Neural progenitor cell (in vitro differentiated cells): ENCODE measurements around the gene CD274. TPM values are rescaled to one million over a fixed set of nuclear protein-coding genes. Genes with fewer than 3 reads are reported as not detected.

Source experiments
- DNase-seq: peaks from one replicate; pipeline ENCODE4 v3.0.0-alpha.2; 2016; ENCODE audit warnings: low spot score
- H2AFZ ChIP-seq: fragments of 200-600 bp; sonication (generic); replicated peaks from 2 replicates; pipeline ENCODE4 v1.6.1; 2016; ENCODE audit warnings: antibody characterized with exemption
- H3F3A ChIP-seq: fragments of 200-600 bp; sonication (generic); 2 replicates; pipeline ENCODE4 v1.6.1; 2016; ENCODE audit warnings: antibody characterized with exemption, low read depth
- H3K27ac ChIP-seq: fragments of 200-600 bp; sonication (generic); 2 replicates; pipeline ENCODE4 v1.5.1; 2016; ENCODE audit warnings: mild to moderate bottlenecking
- H3K27me3 ChIP-seq: fragments of 200-600 bp; sonication (generic); 2 replicates; pipeline ENCODE4 v1.6.1; 2016; ENCODE audit warnings: mild to moderate bottlenecking, moderate library complexity
- H3K36me3 ChIP-seq: fragments of 200-600 bp; sonication (generic); 2 replicates; pipeline ENCODE4 v1.5.1; 2016
- H3K4me1 ChIP-seq: fragments of 200-600 bp; sonication (generic); 2 replicates; pipeline ENCODE4 v1.6.1; 2016; ENCODE audit warnings: mixed run types
- H3K4me2 ChIP-seq: fragments of 200-600 bp; sonication (generic); 2 replicates; pipeline ENCODE4 v1.6.1; 2016
- H3K4me3 ChIP-seq: fragments of 200-600 bp; sonication (generic); 2 replicates; pipeline ENCODE4 v1.5.1; 2016
- H3K79me2 ChIP-seq: fragments of 200-600 bp; sonication (generic); 2 replicates; pipeline ENCODE4 v1.6.1; 2016; ENCODE audit warnings: low read depth
- H3K9ac ChIP-seq: fragments of 200-600 bp; sonication (generic); 2 replicates; pipeline ENCODE4 v1.6.1; 2016
- H3K9me3 ChIP-seq: fragments of 200-600 bp; sonication (generic); 2 replicates; pipeline ENCODE4 v1.5.1; 2016; ENCODE audit warnings: low read depth
- H4K20me1 ChIP-seq: fragments of 200-600 bp; sonication (generic); 2 replicates; pipeline ENCODE4 v1.6.1; 2016; ENCODE audit warnings: low read depth
- H3K27ac Mint-ChIP-seq: 3 replicates; pipeline ENCODE4 v1.8.0; 2021; ENCODE audit warnings: mixed read lengths
- H3K27me3 Mint-ChIP-seq: 2 replicates; pipeline ENCODE4 v1.8.0; 2022; ENCODE audit warnings: low read depth, mild to moderate bottlenecking, inconsistent platforms, moderate library complexity, mixed read lengths; ENCODE audit not compliant: insufficient read depth
- H3K36me3 Mint-ChIP-seq: 3 replicates; pipeline ENCODE4 v1.8.0; 2021; ENCODE audit warnings: mixed read lengths
- H3K4me1 Mint-ChIP-seq: 3 replicates; pipeline ENCODE4 v1.8.0; 2021; ENCODE audit warnings: mixed read lengths
- H3K4me3 Mint-ChIP-seq: 3 replicates; pipeline ENCODE4 v1.8.0; 2021; ENCODE audit warnings: mild to moderate bottlenecking, moderate library complexity, mixed read lengths
- H3K9me3 Mint-ChIP-seq: 3 replicates; pipeline ENCODE4 v1.8.0; 2020; ENCODE audit warnings: mixed read lengths
- EZH2 ChIP-seq: fragments of 200-600 bp; sonication (generic); IDR thresholded peaks from 2 replicates; pipeline ENCODE4 v1.6.1; 2017; ENCODE audit warnings: antibody characterized with exemption, mild to moderate bottlenecking, moderate library complexity
- EZH2phosphoT487 ChIP-seq: fragments of 200-600 bp; sonication (generic); IDR thresholded peaks from 2 replicates; pipeline ENCODE4 v1.6.1; 2017; ENCODE audit warnings: antibody characterized with exemption
- total RNA-seq: library from RNA; depleted of rRNA; stranded (reverse); fragments of >200 nt; gene quantifications from 2 replicates; pipeline ENCODE4 v1.2.3, GENCODE V29; 2015; ENCODE audit warnings: low replicate concordance
- TF ChIP-seq, protein P1 (sequence below): fragments of 200-600 bp; sonication (generic); IDR thresholded peaks from 2 replicates; pipeline ENCODE4 v1.5.1; 2017; ENCODE audit warnings: antibody characterized with exemption, mild to moderate bottlenecking

The CD274 gene
- not detected in 2 replicates for total RNA-seq

DNA sequence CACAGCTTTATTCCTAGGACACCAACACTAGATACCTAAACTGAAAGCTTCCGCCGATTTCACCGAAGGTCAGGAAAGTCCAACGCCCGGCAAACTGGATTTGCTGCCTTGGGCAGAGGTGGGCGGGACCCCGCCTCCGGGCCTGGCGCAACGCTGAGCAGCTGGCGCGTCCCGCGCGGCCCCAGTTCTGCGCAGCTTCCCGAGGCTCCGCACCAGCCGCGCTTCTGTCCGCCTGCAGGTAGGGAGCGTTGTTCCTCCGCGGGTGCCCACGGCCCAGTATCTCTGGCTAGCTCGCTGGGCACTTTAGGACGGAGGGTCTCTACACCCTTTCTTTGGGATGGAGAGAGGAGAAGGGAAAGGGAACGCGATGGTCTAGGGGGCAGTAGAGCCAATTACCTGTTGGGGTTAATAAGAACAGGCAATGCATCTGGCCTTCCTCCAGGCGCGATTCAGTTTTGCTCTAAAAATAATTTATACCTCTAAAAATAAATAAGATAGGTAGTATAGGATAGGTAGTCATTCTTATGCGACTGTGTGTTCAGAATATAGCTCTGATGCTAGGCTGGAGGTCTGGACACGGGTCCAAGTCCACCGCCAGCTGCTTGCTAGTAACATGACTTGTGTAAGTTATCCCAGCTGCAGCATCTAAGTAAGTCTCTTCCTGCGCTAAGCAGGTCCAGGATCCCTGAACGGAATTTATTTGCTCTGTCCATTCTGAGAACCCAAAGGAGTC is at the start of gene CD274:
Gene CD274, plus strand, starts transcription at position 184 of the 733 bp plus-strand sequence. CDS start 5,572 bp downstream, outside the sequence.
- peaks cover 11% of the 10 kb centered on the region for H3K27me3 ChIP-seq
- H3K4me2 ChIP-seq: peak within 1 kb of the TSS; percentile 78
- no peak for TF ChIP-seq EZH2phosphoT487
- no peak for TF ChIP-seq EZH2
- TF ChIP-seq, protein P1, sequence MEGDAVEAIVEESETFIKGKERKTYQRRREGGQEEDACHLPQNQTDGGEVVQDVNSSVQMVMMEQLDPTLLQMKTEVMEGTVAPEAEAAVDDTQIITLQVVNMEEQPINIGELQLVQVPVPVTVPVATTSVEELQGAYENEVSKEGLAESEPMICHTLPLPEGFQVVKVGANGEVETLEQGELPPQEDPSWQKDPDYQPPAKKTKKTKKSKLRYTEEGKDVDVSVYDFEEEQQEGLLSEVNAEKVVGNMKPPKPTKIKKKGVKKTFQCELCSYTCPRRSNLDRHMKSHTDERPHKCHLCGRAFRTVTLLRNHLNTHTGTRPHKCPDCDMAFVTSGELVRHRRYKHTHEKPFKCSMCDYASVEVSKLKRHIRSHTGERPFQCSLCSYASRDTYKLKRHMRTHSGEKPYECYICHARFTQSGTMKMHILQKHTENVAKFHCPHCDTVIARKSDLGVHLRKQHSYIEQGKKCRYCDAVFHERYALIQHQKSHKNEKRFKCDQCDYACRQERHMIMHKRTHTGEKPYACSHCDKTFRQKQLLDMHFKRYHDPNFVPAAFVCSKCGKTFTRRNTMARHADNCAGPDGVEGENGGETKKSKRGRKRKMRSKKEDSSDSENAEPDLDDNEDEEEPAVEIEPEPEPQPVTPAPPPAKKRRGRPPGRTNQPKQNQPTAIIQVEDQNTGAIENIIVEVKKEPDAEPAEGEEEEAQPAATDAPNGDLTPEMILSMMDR: peak; percentile 62
- H3K36me3 ChIP-seq: no peaks in the 10 kb centered on the region
- H3K4me3 ChIP-seq: peak within 1 kb of the TSS; percentile 47
- no peaks in the 10 kb centered on the region for H3K27me3 Mint-ChIP-seq
- no peaks in the 10 kb centered on the region for H3F3A ChIP-seq
- no peak within 1 kb of the TSS for H3K9ac ChIP-seq
- no peak within 1 kb of the TSS for H3K27ac ChIP-seq
- no peak within 1 kb of the TSS for H3K27ac Mint-ChIP-seq
- H3K36me3 Mint-ChIP-seq: no peaks in the 10 kb centered on the region
- H3K4me1 ChIP-seq: peaks cover 3% of the 10 kb centered on the region
- H4K20me1 ChIP-seq: no peaks in the 10 kb centered on the region
- no peaks in the 10 kb centered on the region for H3K4me1 Mint-ChIP-seq
- peak within 1 kb of the TSS; percentile 80 for H3K4me3 Mint-ChIP-seq
- peak within 1 kb of the TSS; percentile 68 for H2AFZ ChIP-seq
- no peaks in the 10 kb centered on the region for H3K9me3 Mint-ChIP-seq
- H3K79me2 ChIP-seq: no peaks in the 10 kb centered on the region
- no peaks in the 10 kb centered on the region for H3K9me3 ChIP-seq
- peak; percentile 89 for DNase-seq

DNA sequence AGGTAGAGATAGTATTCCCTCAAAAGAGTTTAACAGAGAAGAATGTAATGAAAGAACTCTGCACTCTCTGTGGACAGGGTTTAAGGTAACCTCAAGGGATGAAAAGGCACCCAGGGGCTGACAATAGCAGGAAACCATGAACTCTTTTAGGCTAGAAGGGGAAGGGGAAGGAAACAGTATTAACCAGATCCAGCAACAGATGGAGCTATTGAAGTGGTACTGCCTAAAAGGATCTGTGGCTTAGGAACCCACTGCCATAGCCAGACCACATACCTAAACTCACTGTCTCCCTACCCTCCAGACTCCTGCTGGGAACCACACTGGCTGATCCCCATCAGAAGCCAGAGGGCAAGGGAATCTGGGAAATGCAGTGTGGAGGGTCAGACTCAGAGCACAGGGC is 48.1 kb upstream of the CD274 start:
- Histone ChIP-seq H3F3A (no peaks in the 10 kb centered on the region), H3K79me2 (no peaks in the 10 kb centered on the region), H3K9ac (no peak overlapping the region), H3K4me1 (no peaks in the 10 kb centered on the region), H2AFZ (no peak overlapping the region), H3K9me3 (no peaks in the 10 kb centered on the region), H3K27me3 (no peaks in the 10 kb centered on the region), H3K36me3 (no peaks in the 10 kb centered on the region), H3K27ac (no peak overlapping the region), H4K20me1 (no peaks in the 10 kb centered on the region), H3K4me3 (no peak overlapping the region), H3K4me2 (no peak overlapping the region)
- peak; percentile 10 for DNase-seq
- Mint-ChIP-seq H3K27me3 (no peaks in the 10 kb centered on the region), H3K27ac (no peak overlapping the region), H3K4me3 (no peak overlapping the region), H3K36me3 (peaks cover 4% of the 10 kb centered on the region), H3K4me1 (no peaks in the 10 kb centered on the region), H3K9me3 (peaks cover 33% of the 10 kb centered on the region)
- TF ChIP-seq EZH2phosphoT487: no peak
- no peak for TF ChIP-seq EZH2
- TF ChIP-seq, protein P1: no peak

DNA sequence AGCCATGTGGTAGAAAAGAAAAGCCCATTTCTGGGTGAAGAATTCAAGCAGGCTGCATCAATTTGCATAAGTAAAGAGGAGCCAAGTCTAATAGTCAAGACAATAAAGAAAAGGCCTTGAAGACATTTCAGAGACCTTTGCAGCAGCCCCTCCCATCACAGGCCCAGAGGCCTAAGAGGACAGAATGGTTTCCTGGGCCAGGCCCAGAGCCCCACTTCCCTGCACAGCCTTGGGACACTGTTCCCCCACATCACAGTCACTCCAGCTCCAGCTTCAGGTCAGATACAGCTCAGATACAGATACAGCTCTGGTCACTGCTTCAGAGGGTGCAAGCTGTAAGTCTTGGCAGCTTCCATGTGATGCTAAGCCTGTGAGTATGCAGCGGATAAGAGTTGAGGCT is 41.7 kb upstream of the CD274 start:
- no peaks in the 10 kb centered on the region for H3K27me3 ChIP-seq
- Mint-ChIP-seq H3K4me1 (no peaks in the 10 kb centered on the region), H3K27ac (no peak overlapping the region), H3K9me3 (peaks cover 47% of the 10 kb centered on the region), H3K27me3 (no peaks in the 10 kb centered on the region), H3K36me3 (peaks cover 10% of the 10 kb centered on the region), H3K4me3 (no peak overlapping the region)
- H3K9me3 ChIP-seq: no peaks in the 10 kb centered on the region
- H4K20me1 ChIP-seq: no peaks in the 10 kb centered on the region
- H3K9ac ChIP-seq: no peak overlapping the region
- no peaks in the 10 kb centered on the region for H3K79me2 ChIP-seq
- no peak overlapping the region for H3K4me2 ChIP-seq
- no peaks in the 10 kb centered on the region for H3K4me1 ChIP-seq
- no peak for DNase-seq
- no peaks in the 10 kb centered on the region for H3K36me3 ChIP-seq
- TF ChIP-seq EZH2phosphoT487 (no peak), EZH2 (no peak)
- TF ChIP-seq, protein P1: no peak
- H3K27ac ChIP-seq: no peak overlapping the region
- H3F3A ChIP-seq: no peaks in the 10 kb centered on the region
- H3K4me3 ChIP-seq: no peak overlapping the region
- H2AFZ ChIP-seq: no peak overlapping the region
